SK-N-SH (cell line): ENCODE data around the gene WDR48. TPM values are rescaled to one million over a fixed set of nuclear protein-coding genes. Genes with fewer than 3 reads are reported as not detected.
A peak's percentile ranks its signal among the peaks of the same experiment; 100 is the strongest.

Experiments used
- CTCF ChIA-PET: fragments of 300-600, 350-600 bp; formaldehyde crosslinking; extraction: SDS; loops from one replicate; lab custom pipeline; 2021; lab: Yijun Ruan, JAX
- POLR2A ChIA-PET: fragments of 350-600 bp; sonication (Branson Sonifier 250); formaldehyde crosslinking; extraction: SDS; loops from one replicate; lab custom pipeline; 2020; ENCODE audit warnings: antibody characterized with exemption, inconsistent platforms; lab: Yijun Ruan, JAX
- DNase-seq: peaks from one replicate; pipeline ENCODE4 v3.0.0; 2012
- H2AFZ ChIP-seq: fragments of 200-600 bp; sonication (generic); 2 replicates; pipeline ENCODE4 v1.8.1; 2016; ENCODE audit warnings: antibody characterized with exemption, mild to moderate bottlenecking, low read depth
- H3F3A ChIP-seq: fragments of 200-600 bp; sonication (generic); replicated peaks from 2 replicates; pipeline ENCODE3; 2016; ENCODE audit warnings: antibody characterized with exemption, mild to moderate bottlenecking; ENCODE audit not compliant: insufficient read depth
- H3K27ac ChIP-seq, 2 experiments: fragments of 200-500 bp in 1 of 2; fragments of 200-600 bp in 1 of 2; sonication (Bioruptor generic) in 1 of 2; sonication (generic), shearing (Covaris generic) in 1 of 2; 2 replicates each; pipeline versions ENCODE4 v1.5.1 to v1.6.1; 2014 to 2016; ENCODE audit warnings: low read depth in 2 of 2, inconsistent platforms in 1 of 2, low read length in 1 of 2, mild to moderate bottlenecking in 1 of 2, mixed read lengths in 1 of 2
- H3K27me3 ChIP-seq: fragments of 200-600 bp; sonication (generic), shearing (Covaris generic); 2 replicates; pipeline ENCODE4 v1.6.1; 2016; ENCODE audit warnings: mixed run types; ENCODE audit not compliant: insufficient read depth
- H3K36me3 ChIP-seq, 2 experiments: fragments of 200-500 bp in 1 of 2; fragments of 200-600 bp in 1 of 2; sonication (Bioruptor generic) in 1 of 2; sonication (generic) in 1 of 2; replicated peaks in 1 of 2; 2 replicates each; pipeline versions ENCODE3 to v1.5.1; 2014 to 2016; ENCODE audit warnings: low read length in 1 of 2, mild to moderate bottlenecking in 1 of 2; ENCODE audit not compliant: insufficient read depth in 2 of 2, control insufficient read depth in 1 of 2
- H3K4me1 ChIP-seq, 2 experiments: fragments of 200-500 bp in 1 of 2; fragments of 200-600 bp in 1 of 2; sonication (Bioruptor generic) in 1 of 2; sonication (generic), shearing (Covaris generic) in 1 of 2; 2 replicates each; pipeline versions ENCODE4 v1.5.1 to v1.6.1; 2014 to 2016; ENCODE audit warnings: low read depth in 1 of 2, low read length in 1 of 2, mixed run types in 1 of 2; ENCODE audit not compliant: insufficient read depth in 2 of 2, control insufficient read depth in 1 of 2
- H3K4me2 ChIP-seq: fragments of 200-600 bp; sonication (generic), shearing (Covaris generic); 2 replicates; pipeline ENCODE4 v1.6.1; 2017; ENCODE audit warnings: mixed run types
- H3K4me3 ChIP-seq, 2 experiments: fragments of 200-500 bp in 1 of 2; fragments of 200-600 bp in 1 of 2; sonication (Bioruptor generic) in 1 of 2; sonication (generic), shearing (Covaris generic) in 1 of 2; 2 replicates each; pipeline versions ENCODE4 v1.5.1 to v1.8.1; 2014 to 2016; ENCODE audit warnings: low read depth in 2 of 2, inconsistent platforms in 1 of 2, low read length in 1 of 2, mild to moderate bottlenecking in 1 of 2, mixed read lengths in 1 of 2, moderate library complexity in 1 of 2
- H3K79me2 ChIP-seq: fragments of 200-600 bp; sonication (generic); 2 replicates; pipeline ENCODE4 v1.8.1; 2017; ENCODE audit warnings: mild to moderate bottlenecking; ENCODE audit not compliant: insufficient read depth
- H3K9ac ChIP-seq: fragments of 200-600 bp; sonication (generic); 2 replicates; pipeline ENCODE4 v1.6.1; 2017; ENCODE audit warnings: mixed run types
- H3K9me2 ChIP-seq: fragments of 200-600 bp; sonication (generic); 2 replicates; pipeline ENCODE4 v1.6.1; 2017; ENCODE audit warnings: mixed run types
- H3K9me3 ChIP-seq: fragments of 200-600 bp; sonication (generic); 2 replicates; pipeline ENCODE4 v1.6.1; 2017; ENCODE audit warnings: mixed run types, mild to moderate bottlenecking, moderate library complexity
- H4K20me1 ChIP-seq: fragments of 200-600 bp; sonication (generic); 2 replicates; pipeline ENCODE4 v1.6.1; 2017; ENCODE audit warnings: mild to moderate bottlenecking, mixed run types; ENCODE audit not compliant: insufficient read depth
- CHD2 ChIP-seq: fragments of 150-350 bp; IDR thresholded peaks from 2 replicates; pipeline ENCODE4 v1.6.1; 2018; ENCODE audit warnings: low read length; ENCODE audit not compliant: partially characterized antibody
- EZH2phosphoT487 ChIP-seq: fragments of 200-600 bp; sonication (generic); IDR thresholded peaks from 2 replicates; pipeline ENCODE4 v1.6.1; 2017; ENCODE audit warnings: low read depth, mixed run types, mild to moderate bottlenecking, antibody characterized with exemption, moderate library complexity, borderline replicate concordance
- FOSL2 ChIP-seq: IDR thresholded peaks from 2 replicates; pipeline ENCODE4 v1.4.0; 2012; ENCODE audit warnings: low read depth, mild to moderate bottlenecking, moderate library complexity, borderline replicate concordance
- FOXM1 ChIP-seq: IDR thresholded peaks from 2 replicates; pipeline ENCODE4 v1.4.0; 2012; ENCODE audit warnings: low read depth, mild to moderate bottlenecking
- GABPA ChIP-seq: IDR thresholded peaks from 2 replicates; pipeline ENCODE4 v1.4.0; 2012; ENCODE audit warnings: low read depth, mild to moderate bottlenecking
- GATA2 ChIP-seq: sonication (generic); formaldehyde crosslinking; IDR thresholded peaks from 2 replicates; pipeline ENCODE4 v1.5.0; 2020; ENCODE audit warnings: mild to moderate bottlenecking, missing genetic modification reagents
- JUND ChIP-seq: IDR thresholded peaks from 2 replicates; pipeline ENCODE4 v1.4.0; 2012
- MEF2A ChIP-seq: IDR thresholded peaks from 2 replicates; pipeline ENCODE4 v1.4.0; 2012; ENCODE audit warnings: low read depth, borderline replicate concordance
- MXI1 ChIP-seq: IDR thresholded peaks from 2 replicates; pipeline ENCODE4 v1.6.1; 2012; ENCODE audit warnings: mild to moderate bottlenecking, low read depth, low read length, improper control_type of control experiment
- POLR2AphosphoS5 ChIP-seq: IDR thresholded peaks from 2 replicates; pipeline ENCODE4 v1.6.1; 2012; ENCODE audit warnings: low read depth, low read length
- RAD21 ChIP-seq: IDR thresholded peaks from 2 replicates; pipeline ENCODE4 v1.6.1; 2012; ENCODE audit warnings: mild to moderate bottlenecking, low read length
- RCOR1 ChIP-seq: fragments of 150-350 bp; IDR thresholded peaks from 2 replicates; pipeline ENCODE4 v1.6.1; 2017; ENCODE audit warnings: antibody characterized with exemption, low read length
- RFX5 ChIP-seq: IDR thresholded peaks from 2 replicates; pipeline ENCODE4 v1.6.1; 2012; ENCODE audit warnings: mild to moderate bottlenecking, improper control_type of control experiment, low read length
- RXRA ChIP-seq: IDR thresholded peaks from 2 replicates; pipeline ENCODE4 v1.4.0; 2012; ENCODE audit warnings: low read depth, mild to moderate bottlenecking, borderline replicate concordance
- SMC3 ChIP-seq: IDR thresholded peaks from 2 replicates; pipeline ENCODE4 v1.6.1; 2012; ENCODE audit warnings: low read depth, low read length, improper control_type of control experiment
- YY1 ChIP-seq: IDR thresholded peaks from 2 replicates; pipeline ENCODE4 v1.4.0; 2012; ENCODE audit warnings: low read depth, mild to moderate bottlenecking
- WGBS: methylation state at CpG from one replicate; pipeline ENCODE4 v1.1.6; 2017; ENCODE audit warnings: low lambda C conversion rate; 5-methylcytosine and 5-hydroxymethylcytosine counted together
- polyA plus RNA-seq, 3 experiments: library from polyadenylated mRNA; depleted of rRNA; stranded (reverse); fragments of >200 nt; gene quantifications; 2 replicates each; pipeline ENCODE4 v1.2.3, GENCODE V29; 2012
- TF ChIP-seq, protein P1 (sequence below): fragments of 200-600 bp; sonication (generic); IDR thresholded peaks from 2 replicates; pipeline ENCODE4 v1.6.1; 2017; ENCODE audit warnings: antibody characterized with exemption, mild to moderate bottlenecking, moderate library complexity
- TF ChIP-seq, protein P2 (sequence below): IDR thresholded peaks from 2 replicates; pipeline ENCODE4 v1.4.0; 2012; ENCODE audit warnings: low read depth, borderline replicate concordance
- TF ChIP-seq, protein P3 (sequence below): fragments of 150-350 bp; IDR thresholded peaks from 2 replicates; pipeline ENCODE4 v1.6.1; 2016; ENCODE audit warnings: mild to moderate bottlenecking, low read depth, low read length
- TF ChIP-seq, protein P4 (sequence below): IDR thresholded peaks from 2 replicates; pipeline ENCODE4 v1.4.0; 2012; ENCODE audit warnings: low read depth, borderline replicate concordance
- TF ChIP-seq, protein P5 (sequence below): IDR thresholded peaks from 2 replicates; pipeline ENCODE4 v1.4.0; 2012; ENCODE audit warnings: low read depth

The WDR48 gene
- polyA plus RNA-seq, 1 of the 3 experiments (the other 2 are of a cell fraction), result 12.1 TPM

DNA sequence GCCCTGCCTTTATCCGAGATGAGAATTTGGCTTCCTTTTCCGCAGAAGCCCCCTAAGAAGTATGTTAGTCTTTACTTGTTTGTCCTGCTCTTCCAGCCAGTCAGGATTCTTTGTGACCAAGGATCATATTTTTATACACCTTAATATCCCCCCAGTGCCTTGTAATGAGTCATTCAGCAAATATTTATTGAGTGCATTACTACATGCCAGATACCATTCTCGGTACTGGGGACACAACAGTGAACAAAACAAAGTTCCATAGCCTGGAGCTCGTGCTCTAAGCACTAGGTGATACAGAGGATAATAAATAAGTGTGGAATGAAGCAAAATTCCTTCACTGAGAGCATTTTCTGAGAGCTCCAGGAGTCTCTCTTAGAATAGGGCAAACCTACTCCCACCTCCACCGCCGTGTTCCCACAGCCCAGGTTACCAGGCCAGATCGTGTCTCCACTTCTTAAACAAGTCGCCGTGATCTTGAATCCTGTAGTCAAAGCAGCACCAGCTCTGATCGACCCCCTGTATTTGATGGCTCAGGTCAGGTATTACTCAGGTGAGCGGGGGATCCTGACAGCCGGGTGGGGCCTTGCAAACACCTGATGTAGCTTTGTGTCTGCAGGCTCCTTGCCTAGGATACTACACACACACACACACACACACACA, 74.2 kb downstream of the WDR48 start:
- peak overlapping the region in 1 of 2 experiments; percentile 6; a peak in 1 of 4 replicates for H3K27ac ChIP-seq
- no peak for DNase-seq
- no peak overlapping the region for H2AFZ ChIP-seq
- no peaks in the 10 kb centered on the region for H3K9me3 ChIP-seq
- TF ChIP-seq RCOR1 (no peak), FOSL2 (peak; percentile 34; the same call in 1 of the 2 replicates), JUND (peak; percentile 37; the same call in 1 of the 2 replicates)
- H3K4me2 ChIP-seq, result peak overlapping the region; percentile 37
- H3K9me2 ChIP-seq, result no peaks in the 10 kb centered on the region
- H3K4me3 ChIP-seq, result no peak overlapping the region
- ChIA-PET POLR2A (no interaction called here), CTCF (interaction anchor here (0.9 to 14.8 kb wide), 24 partner anchors 8 to 179 kb away, joined by 3 to 223 read pairs (median 6); partner anchors contain the start of gene CX3CR1)
- H4K20me1 ChIP-seq, result no peaks in the 10 kb centered on the region
- no peaks in the 10 kb centered on the region for H3K27me3 ChIP-seq
- H3K9ac ChIP-seq, result no peak overlapping the region
- 0 out of 4 replicates have a peak, but pooled peaks cover 0 to 6% of the 10 kb centered on the region in 2 experiments for H3K4me1 ChIP-seq
- no peaks in the 10 kb centered on the region for H3K79me2 ChIP-seq
- no peaks in the 10 kb centered on the region for H3K36me3 ChIP-seq
- H3F3A ChIP-seq, result no peaks in the 10 kb centered on the region
- WGBS, result 69% methylated on average over 11 of the region's 12 CpGs

DNA sequence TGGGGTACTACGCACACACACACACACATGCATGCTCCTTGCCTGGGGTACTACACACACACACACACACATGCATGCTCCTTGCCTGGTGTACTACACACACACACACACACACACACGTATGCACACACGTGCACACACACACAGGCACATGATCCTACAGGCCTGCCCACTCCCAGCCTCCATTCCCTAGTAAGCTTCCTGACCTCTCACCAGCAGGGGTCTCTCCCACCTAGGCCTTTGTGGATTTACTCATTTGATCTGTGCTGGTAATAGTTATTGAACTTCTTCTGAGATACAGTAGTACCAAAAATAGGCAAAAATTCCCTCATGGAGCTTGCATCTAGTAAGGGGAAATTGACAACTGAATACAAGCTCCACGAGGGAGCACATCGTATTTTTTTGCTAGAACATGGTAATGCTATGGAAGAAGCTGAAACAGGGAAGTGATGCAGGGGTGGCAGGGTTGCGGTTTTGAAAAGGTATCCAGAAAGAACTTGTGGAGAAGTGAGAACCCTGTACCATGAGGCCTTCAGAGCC, 74.8 kb downstream of the WDR48 start:
- POLR2A ChIA-PET, result interaction anchor here (0.7 kb wide), 1 partner anchor 162 kb away, joined by 3 read pairs; no protein-coding TSS in a partner anchor
- CTCF ChIA-PET, result interaction anchor here (0.6 to 14.8 kb wide), 26 partner anchors 9 to 221 kb away, joined by 3 to 223 read pairs (median 6); partner anchors contain the start of gene CX3CR1
- H2AFZ ChIP-seq, result no peak overlapping the region
- no peak overlapping the region for H3K9ac ChIP-seq
- no peaks in the 10 kb centered on the region for H3K36me3 ChIP-seq
- WGBS, result 70% methylated on average over 6 of the region's 6 CpGs
- no peak overlapping the region for H3K4me2 ChIP-seq
- H4K20me1 ChIP-seq, result no peaks in the 10 kb centered on the region
- H3K4me3 ChIP-seq, result no peak overlapping the region; a peak in 1 of 4 replicates
- H3K27ac ChIP-seq, result no peak overlapping the region
- H3K79me2 ChIP-seq, result no peaks in the 10 kb centered on the region
- H3K9me3 ChIP-seq, result no peaks in the 10 kb centered on the region
- no peaks in the 10 kb centered on the region for H3F3A ChIP-seq
- DNase-seq, result peak; percentile 52
- H3K9me2 ChIP-seq, result no peaks in the 10 kb centered on the region
- no peaks in the 10 kb centered on the region for H3K27me3 ChIP-seq
- H3K4me1 ChIP-seq, result 0 out of 4 replicates have a peak, but pooled peaks cover 0 to 6% of the 10 kb centered on the region in 2 experiments
- TF ChIP-seq CHD2, result no peak
- no peak for TF ChIP-seq GABPA
- peak; percentile 80 for TF ChIP-seq SMC3
- TF ChIP-seq GATA2 (CRISPR knock-in tag), result no peak
- no peak for TF ChIP-seq RCOR1
- no peak for TF ChIP-seq YY1
- TF ChIP-seq, protein P1, sequence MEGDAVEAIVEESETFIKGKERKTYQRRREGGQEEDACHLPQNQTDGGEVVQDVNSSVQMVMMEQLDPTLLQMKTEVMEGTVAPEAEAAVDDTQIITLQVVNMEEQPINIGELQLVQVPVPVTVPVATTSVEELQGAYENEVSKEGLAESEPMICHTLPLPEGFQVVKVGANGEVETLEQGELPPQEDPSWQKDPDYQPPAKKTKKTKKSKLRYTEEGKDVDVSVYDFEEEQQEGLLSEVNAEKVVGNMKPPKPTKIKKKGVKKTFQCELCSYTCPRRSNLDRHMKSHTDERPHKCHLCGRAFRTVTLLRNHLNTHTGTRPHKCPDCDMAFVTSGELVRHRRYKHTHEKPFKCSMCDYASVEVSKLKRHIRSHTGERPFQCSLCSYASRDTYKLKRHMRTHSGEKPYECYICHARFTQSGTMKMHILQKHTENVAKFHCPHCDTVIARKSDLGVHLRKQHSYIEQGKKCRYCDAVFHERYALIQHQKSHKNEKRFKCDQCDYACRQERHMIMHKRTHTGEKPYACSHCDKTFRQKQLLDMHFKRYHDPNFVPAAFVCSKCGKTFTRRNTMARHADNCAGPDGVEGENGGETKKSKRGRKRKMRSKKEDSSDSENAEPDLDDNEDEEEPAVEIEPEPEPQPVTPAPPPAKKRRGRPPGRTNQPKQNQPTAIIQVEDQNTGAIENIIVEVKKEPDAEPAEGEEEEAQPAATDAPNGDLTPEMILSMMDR, result peak; percentile 74
- TF ChIP-seq FOXM1, result no peak
- TF ChIP-seq FOSL2, result no peak
- TF ChIP-seq MEF2A, result no peak
- TF ChIP-seq, protein P2, sequence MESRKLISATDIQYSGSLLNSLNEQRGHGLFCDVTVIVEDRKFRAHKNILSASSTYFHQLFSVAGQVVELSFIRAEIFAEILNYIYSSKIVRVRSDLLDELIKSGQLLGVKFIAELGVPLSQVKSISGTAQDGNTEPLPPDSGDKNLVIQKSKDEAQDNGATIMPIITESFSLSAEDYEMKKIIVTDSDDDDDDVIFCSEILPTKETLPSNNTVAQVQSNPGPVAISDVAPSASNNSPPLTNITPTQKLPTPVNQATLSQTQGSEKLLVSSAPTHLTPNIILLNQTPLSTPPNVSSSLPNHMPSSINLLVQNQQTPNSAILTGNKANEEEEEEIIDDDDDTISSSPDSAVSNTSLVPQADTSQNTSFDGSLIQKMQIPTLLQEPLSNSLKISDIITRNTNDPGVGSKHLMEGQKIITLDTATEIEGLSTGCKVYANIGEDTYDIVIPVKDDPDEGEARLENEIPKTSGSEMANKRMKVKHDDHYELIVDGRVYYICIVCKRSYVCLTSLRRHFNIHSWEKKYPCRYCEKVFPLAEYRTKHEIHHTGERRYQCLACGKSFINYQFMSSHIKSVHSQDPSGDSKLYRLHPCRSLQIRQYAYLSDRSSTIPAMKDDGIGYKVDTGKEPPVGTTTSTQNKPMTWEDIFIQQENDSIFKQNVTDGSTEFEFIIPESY, result no peak
- TF ChIP-seq RAD21, result peak; percentile 80
- TF ChIP-seq, protein P3, sequence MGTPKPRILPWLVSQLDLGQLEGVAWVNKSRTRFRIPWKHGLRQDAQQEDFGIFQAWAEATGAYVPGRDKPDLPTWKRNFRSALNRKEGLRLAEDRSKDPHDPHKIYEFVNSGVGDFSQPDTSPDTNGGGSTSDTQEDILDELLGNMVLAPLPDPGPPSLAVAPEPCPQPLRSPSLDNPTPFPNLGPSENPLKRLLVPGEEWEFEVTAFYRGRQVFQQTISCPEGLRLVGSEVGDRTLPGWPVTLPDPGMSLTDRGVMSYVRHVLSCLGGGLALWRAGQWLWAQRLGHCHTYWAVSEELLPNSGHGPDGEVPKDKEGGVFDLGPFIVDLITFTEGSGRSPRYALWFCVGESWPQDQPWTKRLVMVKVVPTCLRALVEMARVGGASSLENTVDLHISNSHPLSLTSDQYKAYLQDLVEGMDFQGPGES, result no peak
- TF ChIP-seq, protein P4, sequence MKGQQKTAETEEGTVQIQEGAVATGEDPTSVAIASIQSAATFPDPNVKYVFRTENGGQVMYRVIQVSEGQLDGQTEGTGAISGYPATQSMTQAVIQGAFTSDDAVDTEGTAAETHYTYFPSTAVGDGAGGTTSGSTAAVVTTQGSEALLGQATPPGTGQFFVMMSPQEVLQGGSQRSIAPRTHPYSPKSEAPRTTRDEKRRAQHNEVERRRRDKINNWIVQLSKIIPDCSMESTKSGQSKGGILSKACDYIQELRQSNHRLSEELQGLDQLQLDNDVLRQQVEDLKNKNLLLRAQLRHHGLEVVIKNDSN, result no peak; the same call in 1 of the 2 replicates
- TF ChIP-seq EZH2phosphoT487, result no peak
- TF ChIP-seq MXI1, result no peak
- no peak for TF ChIP-seq RFX5
- TF ChIP-seq, protein P5, sequence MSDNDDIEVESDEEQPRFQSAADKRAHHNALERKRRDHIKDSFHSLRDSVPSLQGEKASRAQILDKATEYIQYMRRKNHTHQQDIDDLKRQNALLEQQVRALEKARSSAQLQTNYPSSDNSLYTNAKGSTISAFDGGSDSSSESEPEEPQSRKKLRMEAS, result no peak
- TF ChIP-seq RXRA, result no peak
- no peak for TF ChIP-seq POLR2AphosphoS5
